ENCODE results near the gene TMEM80. TPM values are rescaled to one million over a fixed set of nuclear protein-coding genes. Genes with fewer than 3 reads are reported as not detected.

The TMEM80 gene
- total RNA-seq, 1 donor from 2014 or later: 11.4 TPM

DNA sequence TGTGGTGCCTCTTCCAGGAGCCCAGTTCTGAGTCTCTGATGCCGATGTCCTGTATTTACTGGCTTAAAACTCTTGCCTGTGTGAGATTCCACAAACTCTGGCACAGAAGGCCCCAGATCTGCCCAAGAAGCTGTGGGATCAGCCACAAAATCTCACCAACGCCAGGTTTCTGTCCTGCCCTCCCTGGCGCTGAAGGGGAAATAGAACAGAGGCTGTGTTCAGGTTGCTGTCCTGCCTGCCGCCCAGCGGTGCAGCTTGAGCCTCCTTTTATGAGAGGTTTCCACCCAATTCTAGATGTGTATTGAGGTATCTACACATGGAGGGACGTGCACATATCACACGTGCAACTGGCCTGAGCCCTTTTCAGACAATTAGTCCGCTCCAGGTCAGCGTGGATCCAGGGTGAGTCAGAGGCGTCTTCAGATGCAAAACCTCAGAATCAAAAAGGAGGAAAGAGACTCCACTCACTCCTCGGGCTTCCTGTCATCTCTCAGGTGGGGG, 2.2 kb downstream of the TMEM80 start:
- peak overlapping the region; percentile 30 for H3K4me3 Mint-ChIP-seq (ENCODE audit: low read depth)
- peak overlapping the region; percentile 52 for H3K27ac Mint-ChIP-seq
- H3K27me3 Mint-ChIP-seq (ENCODE audit: low read depth): no peaks in the 10 kb centered on the region
- intact Hi-C loops (cut with micrococcal nuclease): loop anchor here (2.0 kb wide), 1 partner anchor 137 kb away; the partner anchor contains the start of genes LMNTD2 and RASSF7
- H3K4me1 Mint-ChIP-seq (ENCODE audit: low read depth): peaks cover 28% of the 10 kb centered on the region
- peaks cover 11% of the 10 kb centered on the region for H3K36me3 Mint-ChIP-seq (ENCODE audit: low read depth)
- DNase-seq (ENCODE audit: low spot score): no peak
- H3K9me3 Mint-ChIP-seq: no peaks in the 10 kb centered on the region

DNA sequence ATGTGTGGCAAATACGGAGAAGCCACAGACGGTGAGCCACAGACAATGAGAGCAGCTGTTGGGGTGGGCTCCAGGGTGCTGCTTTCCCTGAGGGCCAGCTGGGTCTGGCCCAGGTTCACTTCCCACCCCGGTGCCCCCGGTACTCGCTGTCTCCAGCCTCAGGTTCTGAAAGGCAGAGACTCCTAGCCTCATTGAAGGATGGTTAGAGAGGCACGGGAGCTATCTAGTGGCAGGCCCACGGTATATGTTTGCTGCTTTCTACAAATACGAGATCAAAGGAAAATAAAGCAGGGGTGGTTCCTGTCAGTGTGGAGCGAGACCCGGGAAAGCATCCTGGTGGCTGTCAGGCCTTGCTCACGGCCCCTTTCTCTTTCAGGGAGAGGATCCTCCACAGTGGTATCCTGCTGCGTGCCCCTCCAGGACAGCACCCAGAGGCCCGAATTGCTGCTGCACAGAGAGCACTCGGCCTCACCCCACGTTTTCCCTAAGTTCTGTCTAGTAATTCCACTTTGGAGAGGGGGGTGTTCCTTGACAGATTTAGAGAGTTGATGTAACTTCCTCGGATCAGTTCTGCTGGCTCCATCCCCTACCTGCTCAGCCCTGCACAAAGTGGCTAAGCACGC, 3.0 kb downstream of the TMEM80 start:
- peaks cover 4% of the 10 kb centered on the region for H3K36me3 Mint-ChIP-seq (ENCODE audit: low read depth)
- intact Hi-C loops (cut with micrococcal nuclease): no loop called here
- peaks cover 20% of the 10 kb centered on the region for H3K4me1 Mint-ChIP-seq (ENCODE audit: low read depth)
- no peak overlapping the region for H3K4me3 Mint-ChIP-seq (ENCODE audit: low read depth)
- no peaks in the 10 kb centered on the region for H3K9me3 Mint-ChIP-seq
- H3K27ac Mint-ChIP-seq: no peak overlapping the region
- DNase-seq (ENCODE audit: low spot score): no peak
- no peaks in the 10 kb centered on the region for H3K27me3 Mint-ChIP-seq (ENCODE audit: low read depth)

DNA sequence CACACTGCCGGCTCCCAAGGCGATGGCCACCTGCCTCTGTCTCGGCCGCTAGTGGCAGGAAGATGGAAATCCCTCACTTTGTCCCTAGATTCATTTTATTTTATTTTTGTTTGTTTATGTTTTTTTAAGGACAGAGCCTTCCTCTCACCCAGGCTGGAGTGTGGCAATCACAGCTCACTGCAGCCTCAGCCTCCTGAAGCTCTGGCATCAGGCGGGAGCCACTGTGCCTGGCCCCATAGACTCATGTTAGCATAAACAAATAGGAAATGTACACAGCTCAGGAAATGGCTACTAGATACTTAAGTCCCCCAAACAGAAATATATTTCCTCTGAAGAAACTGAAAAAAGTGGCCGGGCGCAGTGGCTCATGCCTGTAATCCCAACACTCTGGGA, 3.5 kb downstream of the TMEM80 start:
- Mint-ChIP-seq H3K9me3 (no peaks in the 10 kb centered on the region), H3K36me3 (ENCODE audit: low read depth) (peaks cover 2% of the 10 kb centered on the region), H3K27me3 (ENCODE audit: low read depth) (no peaks in the 10 kb centered on the region), H3K4me3 (ENCODE audit: low read depth) (no peak overlapping the region), H3K27ac (no peak overlapping the region), H3K4me1 (ENCODE audit: low read depth) (peaks cover 19% of the 10 kb centered on the region)
- intact Hi-C loops (cut with micrococcal nuclease): no loop called here
- no peak for DNase-seq (ENCODE audit: low spot score)

DNA sequence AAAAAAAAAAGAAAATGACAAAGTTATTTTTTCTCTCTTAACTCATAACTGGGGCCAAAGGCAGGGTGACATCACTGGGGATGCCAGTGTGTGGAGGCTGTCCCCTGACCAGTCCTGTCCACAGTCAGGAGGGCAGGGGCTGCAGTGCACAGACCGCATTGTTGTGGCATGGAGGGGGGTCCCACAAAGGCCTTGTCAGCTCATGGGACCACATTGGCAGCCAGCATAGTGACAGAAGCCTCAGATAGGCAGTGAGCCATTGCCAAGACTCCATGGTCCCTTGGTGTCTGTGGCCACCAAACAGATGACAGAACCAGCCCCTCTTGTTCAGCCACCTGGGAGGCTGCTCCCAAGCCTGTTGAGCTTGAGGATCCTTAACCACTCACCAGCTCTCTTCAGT, 4.1 kb downstream of the TMEM80 start:
- peaks cover 2% of the 10 kb centered on the region for H3K36me3 Mint-ChIP-seq (ENCODE audit: low read depth)
- intact Hi-C loops (cut with micrococcal nuclease): no loop called here
- no peak overlapping the region for H3K4me3 Mint-ChIP-seq (ENCODE audit: low read depth)
- no peak for DNase-seq (ENCODE audit: low spot score)
- H3K27ac Mint-ChIP-seq: no peak overlapping the region
- peaks cover 19% of the 10 kb centered on the region for H3K4me1 Mint-ChIP-seq (ENCODE audit: low read depth)
- H3K27me3 Mint-ChIP-seq (ENCODE audit: low read depth): no peaks in the 10 kb centered on the region
- no peaks in the 10 kb centered on the region for H3K9me3 Mint-ChIP-seq

DNA sequence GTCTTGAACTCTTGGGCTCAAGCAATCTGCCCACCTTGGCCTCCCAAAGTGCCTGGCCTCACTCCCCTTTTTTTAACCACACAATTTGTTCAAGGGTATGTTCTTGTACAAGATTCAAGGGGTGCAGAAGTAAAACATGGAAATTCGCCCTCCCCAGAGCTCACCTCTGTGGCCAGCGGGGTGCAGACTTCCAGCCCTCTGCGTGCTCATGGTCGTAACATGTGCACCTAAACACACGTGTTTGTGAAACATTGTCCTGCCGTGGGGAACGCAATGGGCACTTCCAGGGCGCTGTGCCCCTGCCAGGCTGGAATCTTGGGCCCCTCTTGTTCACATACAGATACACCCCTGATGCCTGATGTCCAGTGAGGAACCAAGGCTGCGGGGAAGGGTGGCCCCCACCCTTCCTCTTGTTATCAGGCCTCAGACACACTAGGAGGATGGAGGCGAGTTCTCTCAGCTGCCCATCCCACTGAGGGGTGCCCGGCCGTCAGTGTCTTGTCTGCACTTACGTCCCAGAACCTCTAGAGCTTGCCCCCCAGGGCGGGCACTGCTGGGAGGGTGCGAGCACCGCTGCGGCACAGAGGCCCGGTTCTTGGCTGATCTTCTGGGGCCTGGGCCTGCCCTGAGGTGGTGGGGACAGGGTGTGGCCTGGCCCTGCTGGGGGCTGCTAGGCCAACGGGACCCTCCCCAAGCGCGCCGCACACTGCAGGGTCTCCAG, 6.3 kb downstream of the TMEM80 start:
- DNase-seq (ENCODE audit: low spot score): no peak
- Mint-ChIP-seq H3K27ac (no peak overlapping the region), H3K4me3 (ENCODE audit: low read depth) (no peak overlapping the region), H3K36me3 (ENCODE audit: low read depth) (peaks cover 2% of the 10 kb centered on the region), H3K27me3 (ENCODE audit: low read depth) (peaks cover 2% of the 10 kb centered on the region), H3K9me3 (no peaks in the 10 kb centered on the region), H3K4me1 (ENCODE audit: low read depth) (peaks cover 13% of the 10 kb centered on the region)
- intact Hi-C loops (cut with micrococcal nuclease): no loop called here

DNA sequence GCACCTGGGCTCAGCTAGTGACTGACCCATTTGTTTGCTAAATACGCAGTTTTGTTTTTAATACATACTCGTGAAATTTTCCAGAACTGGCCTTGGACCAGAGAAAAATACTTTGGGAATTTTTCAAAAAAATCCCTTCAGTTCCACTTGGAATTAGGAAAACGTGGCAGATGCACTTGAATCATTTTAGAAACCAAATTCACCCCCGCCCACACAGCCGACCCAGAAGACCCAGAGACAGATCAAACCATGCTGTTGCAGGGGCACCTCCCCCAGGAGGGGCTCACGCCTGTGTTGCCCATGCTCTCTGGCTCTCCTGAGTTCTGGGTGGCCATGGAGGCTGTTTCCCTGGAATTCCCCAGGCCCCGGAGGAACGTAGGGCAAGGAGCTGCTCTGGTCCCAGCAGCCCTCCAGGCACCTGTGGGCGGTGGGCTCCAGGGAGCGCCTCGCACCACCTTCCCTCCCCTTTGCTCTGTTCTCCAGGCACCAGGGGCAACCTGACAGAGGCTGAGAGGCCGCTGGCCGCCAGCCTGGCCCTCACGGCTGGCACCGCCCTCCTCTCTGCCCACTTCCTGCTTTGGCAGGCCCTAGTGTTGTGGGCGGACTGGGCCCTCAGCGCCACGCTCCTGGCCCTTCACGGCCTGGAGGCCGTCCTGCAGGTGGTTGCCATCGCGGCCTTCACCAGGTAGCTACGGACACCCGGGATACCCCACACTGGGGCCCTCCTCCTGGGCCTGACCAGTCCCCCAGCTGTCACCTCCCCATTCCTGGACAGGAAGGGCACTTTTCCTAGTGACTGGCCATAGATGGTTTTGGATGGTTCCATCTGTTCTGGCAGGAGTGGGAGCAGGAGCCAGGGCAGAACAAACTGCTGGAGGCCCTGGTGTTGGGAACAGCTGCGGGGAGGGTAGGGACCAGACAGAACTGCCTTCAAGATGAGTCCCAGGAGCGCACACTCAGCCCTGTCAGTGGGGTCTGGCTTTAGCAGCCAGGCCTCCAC, 7.1 kb downstream of the TMEM80 start:
- Mint-ChIP-seq H3K27me3 (ENCODE audit: low read depth) (peaks cover 10% of the 10 kb centered on the region), H3K4me3 (ENCODE audit: low read depth) (no peak overlapping the region), H3K4me1 (ENCODE audit: low read depth) (peaks cover 5% of the 10 kb centered on the region), H3K27ac (no peak overlapping the region), H3K9me3 (no peaks in the 10 kb centered on the region), H3K36me3 (ENCODE audit: low read depth) (peaks cover 2% of the 10 kb centered on the region)
- no peak for DNase-seq (ENCODE audit: low spot score)
- intact Hi-C loops (cut with micrococcal nuclease): no loop called here

DNA sequence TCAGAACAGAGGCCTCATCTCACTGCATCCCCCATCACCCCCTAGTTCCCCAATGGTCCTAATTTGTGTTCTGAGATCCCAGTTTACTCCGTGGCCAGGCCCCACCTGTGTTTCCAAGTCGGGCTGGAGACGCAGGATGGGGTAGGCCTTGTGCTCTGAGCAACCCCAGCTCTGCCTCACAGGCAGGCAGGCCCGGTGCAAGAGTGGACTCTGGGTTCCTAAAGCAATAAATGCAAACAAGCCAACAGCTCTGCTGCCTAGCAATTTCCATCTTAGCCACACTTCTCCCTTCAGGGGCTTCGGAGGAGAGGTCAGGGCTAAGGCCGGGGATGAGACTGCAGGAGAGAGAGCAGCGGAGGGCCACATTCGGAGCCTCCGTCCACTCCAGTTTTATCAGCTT, 7.9 kb downstream of the TMEM80 start:
- H3K9me3 Mint-ChIP-seq: no peaks in the 10 kb centered on the region
- no peak overlapping the region for H3K4me3 Mint-ChIP-seq (ENCODE audit: low read depth)
- DNase-seq (ENCODE audit: low spot score): no peak
- H3K4me1 Mint-ChIP-seq (ENCODE audit: low read depth): no peaks in the 10 kb centered on the region
- intact Hi-C loops (cut with micrococcal nuclease): no loop called here
- peaks cover 2% of the 10 kb centered on the region for H3K36me3 Mint-ChIP-seq (ENCODE audit: low read depth)
- H3K27me3 Mint-ChIP-seq (ENCODE audit: low read depth): peaks cover 10% of the 10 kb centered on the region
- no peak overlapping the region for H3K27ac Mint-ChIP-seq

DNA sequence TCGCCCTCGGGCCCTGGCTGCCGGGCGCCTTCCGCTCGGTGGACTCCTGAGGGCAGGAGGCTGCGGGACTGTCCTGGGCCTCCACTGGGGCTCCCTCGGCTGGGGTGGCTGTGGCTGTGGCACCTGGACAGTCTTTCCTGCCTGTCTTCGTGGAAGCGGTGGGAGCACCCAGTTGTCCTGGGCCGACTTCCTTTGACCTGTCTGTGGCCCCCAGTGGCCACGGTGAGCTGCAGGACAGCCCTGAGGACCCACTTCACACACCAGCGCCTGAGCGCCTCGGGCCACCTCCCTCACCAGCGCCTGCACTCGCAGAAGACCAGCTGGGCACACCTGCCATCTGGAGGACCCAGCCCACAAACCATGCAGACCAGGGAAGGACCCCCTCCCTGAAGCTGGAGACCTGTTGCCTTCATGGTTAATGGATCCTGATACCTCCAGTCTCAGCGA, 8.6 kb downstream of the TMEM80 start:
- no peaks in the 10 kb centered on the region for H3K4me1 Mint-ChIP-seq (ENCODE audit: low read depth)

DNA sequence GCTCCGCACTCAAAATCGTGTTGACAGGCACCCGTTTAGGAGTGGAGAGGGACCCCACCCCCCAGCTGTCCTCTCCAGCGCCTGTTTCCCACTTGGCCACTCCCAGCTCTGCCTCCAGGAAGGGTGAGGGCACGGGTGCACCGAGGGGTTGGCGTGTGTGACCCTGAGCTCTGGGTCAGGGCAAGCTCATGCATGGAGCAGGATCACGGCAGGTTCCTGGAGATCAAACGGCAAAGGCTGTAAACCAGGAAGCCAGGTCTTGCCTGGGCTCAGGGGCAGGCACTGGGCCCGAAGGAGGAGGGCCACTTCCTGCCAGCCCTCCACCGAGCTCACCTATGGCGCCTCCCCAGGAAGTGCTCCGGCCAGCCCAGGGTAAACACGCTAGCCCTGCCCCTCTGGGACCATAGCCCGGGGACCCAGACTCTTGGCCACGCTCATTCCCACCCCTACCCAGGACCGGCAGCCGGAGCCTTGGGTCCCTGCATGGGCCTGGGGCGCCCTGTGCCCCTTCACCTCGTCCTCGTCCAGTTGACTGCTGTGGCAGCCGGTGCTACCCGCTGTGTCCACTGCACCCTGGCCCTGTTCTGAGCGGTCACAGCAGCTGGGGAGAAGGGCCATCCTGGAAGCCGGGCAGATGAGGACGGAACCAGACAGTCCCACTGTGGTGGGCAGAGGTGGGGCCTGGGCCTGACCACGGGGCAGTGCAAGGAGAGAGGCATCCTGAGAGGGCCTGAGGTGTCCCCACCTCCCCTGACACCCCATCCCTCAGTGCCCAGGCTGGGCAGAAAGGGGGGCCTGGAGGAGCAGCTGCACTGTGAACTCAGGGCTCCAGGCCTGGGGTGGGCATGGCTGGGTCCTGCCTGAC, 9.4 kb downstream of the TMEM80 start:
- no peak for DNase-seq (ENCODE audit: low spot score)
- Mint-ChIP-seq H3K36me3 (ENCODE audit: low read depth) (peaks cover 2% of the 10 kb centered on the region), H3K27me3 (ENCODE audit: low read depth) (peaks cover 10% of the 10 kb centered on the region), H3K9me3 (no peaks in the 10 kb centered on the region), H3K4me3 (ENCODE audit: low read depth) (no peak overlapping the region), H3K27ac (no peak overlapping the region), H3K4me1 (ENCODE audit: low read depth) (no peaks in the 10 kb centered on the region)
- intact Hi-C loops (cut with micrococcal nuclease): no loop called here

More for the DNA sequence above, 8.6 kb downstream of the TMEM80 start:
- Mint-ChIP-seq H3K36me3 (ENCODE audit: low read depth) (peaks cover 2% of the 10 kb centered on the region), H3K27ac (no peak overlapping the region), H3K4me3 (ENCODE audit: low read depth) (no peak overlapping the region), H3K9me3 (no peaks in the 10 kb centered on the region), H3K27me3 (ENCODE audit: low read depth) (peaks cover 10% of the 10 kb centered on the region)
- intact Hi-C loops (cut with micrococcal nuclease): no loop called here
- DNase-seq (ENCODE audit: low spot score): no peak

DNA sequence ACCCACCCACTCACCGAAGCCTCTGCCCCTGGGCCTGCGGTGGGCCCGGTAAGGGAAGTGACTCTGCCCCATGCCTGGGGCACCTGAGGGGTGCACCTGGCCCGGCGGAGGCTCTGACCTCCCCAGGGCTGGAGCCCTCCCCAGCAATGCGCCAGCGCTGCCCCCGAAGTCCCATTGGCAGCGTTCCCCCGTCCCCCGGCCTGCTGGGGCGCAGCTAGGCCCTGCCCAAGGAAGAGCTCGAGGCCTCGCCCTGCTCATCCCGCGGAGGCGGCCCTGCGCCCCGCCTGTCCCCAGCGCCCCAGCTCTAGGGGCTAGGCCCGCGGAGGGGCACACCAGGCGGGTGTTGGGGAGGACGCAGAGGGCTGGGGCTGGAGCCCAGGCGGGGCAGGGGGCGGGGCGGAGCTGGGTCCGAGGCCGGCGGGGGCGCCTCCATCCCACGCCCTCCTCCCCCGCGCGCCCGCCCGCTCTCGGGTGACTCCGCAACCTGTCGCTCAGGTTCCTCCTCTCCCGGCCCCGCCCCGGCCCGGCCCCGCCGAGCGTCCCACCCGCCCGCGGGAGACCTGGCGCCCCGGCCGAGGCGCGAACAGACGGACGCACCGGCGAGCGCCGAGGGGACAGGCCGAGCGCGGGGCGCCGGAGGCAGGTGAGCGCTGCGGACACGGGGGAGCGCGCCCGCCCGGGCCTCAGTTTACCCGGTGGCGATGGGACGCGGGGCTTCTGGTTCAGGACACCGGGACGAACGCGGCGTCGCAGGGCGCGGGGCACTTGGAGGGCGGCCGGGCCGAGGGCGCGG, 10.2 kb downstream of the TMEM80 start, which contains the start of gene EPS8L2:
Gene EPS8L2 (plus strand): TSS at position 586 of the 793 bp plus-strand sequence. CDS start 3,177 bp downstream, outside the sequence.
- H3K9me3 Mint-ChIP-seq: no peaks in the 10 kb centered on the region
- H3K4me1 Mint-ChIP-seq (ENCODE audit: low read depth): peaks cover 3% of the 10 kb centered on the region
- DNase-seq (ENCODE audit: low spot score): no peak
- H3K4me3 Mint-ChIP-seq (ENCODE audit: low read depth): no peak within 1 kb of the TSS
- H3K27me3 Mint-ChIP-seq (ENCODE audit: low read depth): peaks cover 14% of the 10 kb centered on the region
- no peak within 1 kb of the TSS for H3K27ac Mint-ChIP-seq
- intact Hi-C loops (cut with micrococcal nuclease): no loop called here
- H3K36me3 Mint-ChIP-seq (ENCODE audit: low read depth): no peaks in the 10 kb centered on the region

DNA sequence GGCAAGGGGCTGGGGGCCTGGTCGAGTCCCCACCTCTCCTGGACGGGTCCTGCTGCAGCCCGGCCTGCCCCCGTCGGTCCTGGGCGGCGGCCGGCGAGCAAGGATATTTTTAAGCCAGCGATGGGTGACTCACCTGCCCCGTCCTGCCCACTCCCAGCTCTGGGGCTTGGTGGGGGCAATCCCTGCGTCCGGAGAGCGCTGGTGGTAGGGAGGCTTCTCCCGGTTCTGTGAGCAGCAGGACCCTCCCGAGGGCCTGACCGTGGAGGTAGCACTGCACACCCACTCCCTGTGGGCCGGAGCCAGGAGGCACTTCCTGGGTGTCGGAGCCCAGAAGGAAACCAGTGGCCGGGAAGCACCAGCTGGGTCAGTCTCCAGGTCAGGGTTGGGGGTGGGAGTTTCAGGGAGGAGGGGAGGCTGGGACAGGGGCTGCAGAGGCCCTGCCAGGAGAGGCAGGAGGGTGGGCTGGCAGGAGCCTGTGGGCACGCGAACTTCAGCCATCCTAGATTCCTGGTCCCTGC, 10.9 kb downstream of the TMEM80 start:
- H3K9me3 Mint-ChIP-seq: no peaks in the 10 kb centered on the region
- peaks cover 6% of the 10 kb centered on the region for H3K4me1 Mint-ChIP-seq (ENCODE audit: low read depth)
- DNase-seq (ENCODE audit: low spot score): no peak
- H3K36me3 Mint-ChIP-seq (ENCODE audit: low read depth): no peaks in the 10 kb centered on the region
- intact Hi-C loops (cut with micrococcal nuclease): no loop called here
- peaks cover 18% of the 10 kb centered on the region for H3K27me3 Mint-ChIP-seq (ENCODE audit: low read depth)
- H3K27ac Mint-ChIP-seq: no peak overlapping the region
- H3K4me3 Mint-ChIP-seq (ENCODE audit: low read depth): no peak overlapping the region
